Trophoblast cell (in vitro differentiated cells and primary cell): ENCODE measurements around the gene YY1AP1.
A peak's percentile ranks its signal among the peaks of the same experiment; 100 is the strongest.

Experiments
- DNase-seq, 2 donors: peaks; one replicate each; pipeline ENCODE4 v3.0.0-alpha.2; 2016
- H2AFZ ChIP-seq: 2 replicates; pipeline ENCODE4 v1.6.1; 2013; ENCODE audit warnings: low read length, moderate library complexity, mild to moderate bottlenecking; ENCODE audit not compliant: insufficient read depth, poor library complexity
- H2AK5ac ChIP-seq: 2 replicates; pipeline ENCODE4 v1.6.1; 2013; ENCODE audit warnings: mild to moderate bottlenecking, low read length
- H2BK120ac ChIP-seq: 2 replicates; pipeline ENCODE4 v1.6.1; 2013; ENCODE audit warnings: low read length, mild to moderate bottlenecking, moderate library complexity; ENCODE audit not compliant: insufficient read depth, poor library complexity
- H2BK12ac ChIP-seq: 2 replicates; pipeline ENCODE4 v1.6.1; 2013; ENCODE audit warnings: mild to moderate bottlenecking, low read length, moderate library complexity
- H2BK5ac ChIP-seq: 2 replicates; pipeline ENCODE4 v1.6.1; 2013; ENCODE audit warnings: low read length, low read depth, moderate library complexity, mild to moderate bottlenecking; ENCODE audit not compliant: poor library complexity
- H3K14ac ChIP-seq: 2 replicates; pipeline ENCODE4 v1.6.1; 2013; ENCODE audit warnings: mild to moderate bottlenecking, low read length
- H3K18ac ChIP-seq: 2 replicates; pipeline ENCODE4 v1.6.1; 2013; ENCODE audit warnings: mild to moderate bottlenecking, low read length
- H3K23ac ChIP-seq: 2 replicates; pipeline ENCODE4 v1.6.1; 2013; ENCODE audit warnings: low read length
- H3K27ac ChIP-seq: 2 replicates; pipeline ENCODE4 v1.5.1; 2013; ENCODE audit warnings: low read depth, mild to moderate bottlenecking, inconsistent platforms, low read length, moderate library complexity
- H3K27me3 ChIP-seq: 2 replicates; pipeline ENCODE4 v1.6.1; 2013; ENCODE audit warnings: inconsistent platforms, mild to moderate bottlenecking, low read length, moderate library complexity; ENCODE audit not compliant: insufficient read depth
- H3K36me3 ChIP-seq, 2 experiments: 1 replicate in 1 of 2; 2 replicates in 1 of 2; pipeline ENCODE4 v1.6.1; 2013; ENCODE audit warnings: low read length in 2 of 2, mild to moderate bottlenecking in 2 of 2, moderate library complexity in 1 of 2; ENCODE audit not compliant: insufficient read depth in 2 of 2, control insufficient read depth in 1 of 2
- H3K4ac ChIP-seq: 2 replicates; pipeline ENCODE4 v1.6.1; 2013; ENCODE audit warnings: low read depth, mild to moderate bottlenecking, low read length, moderate library complexity
- H3K4me1 ChIP-seq, 2 experiments: 1 replicate in 1 of 2; 2 replicates in 1 of 2; pipeline ENCODE4 v1.6.1; 2013; ENCODE audit warnings: low read length in 2 of 2, mild to moderate bottlenecking in 2 of 2, moderate library complexity in 1 of 2; ENCODE audit not compliant: insufficient read depth in 2 of 2, control insufficient read depth in 1 of 2
- H3K4me2 ChIP-seq: 2 replicates; pipeline ENCODE4 v1.6.1; 2013; ENCODE audit warnings: inconsistent platforms, mild to moderate bottlenecking, low read length, moderate library complexity
- H3K4me3 ChIP-seq: 2 replicates; pipeline ENCODE4 v1.5.1; 2013; ENCODE audit warnings: mild to moderate bottlenecking, low read depth, low read length, inconsistent platforms
- H3K79me1 ChIP-seq: one replicate; pipeline ENCODE4 v1.6.1; 2013; ENCODE audit warnings: low read length
- H3K79me2 ChIP-seq: 2 replicates; pipeline ENCODE4 v1.6.1; 2013; ENCODE audit warnings: low read length, mild to moderate bottlenecking; ENCODE audit not compliant: control insufficient read depth, insufficient read depth, poor library complexity
- H3K9ac ChIP-seq: 2 replicates; pipeline ENCODE4 v1.6.1; 2013; ENCODE audit warnings: mild to moderate bottlenecking, low read length
- H3K9me3 ChIP-seq: 2 replicates; pipeline ENCODE4 v1.6.1; 2013; ENCODE audit warnings: low read depth, mild to moderate bottlenecking, control low read depth, inconsistent platforms, low read length; ENCODE audit not compliant: insufficient read depth
- H4K12ac ChIP-seq: 2 replicates; pipeline ENCODE4 v1.6.1; 2013; ENCODE audit warnings: low read depth, mild to moderate bottlenecking, low read length, moderate library complexity
- H4K8ac ChIP-seq: 2 replicates; pipeline ENCODE4 v1.6.1; 2013; ENCODE audit warnings: low read depth, mild to moderate bottlenecking, low read length, moderate library complexity
- H4K91ac ChIP-seq: one replicate; pipeline ENCODE4 v1.6.1; 2013; ENCODE audit warnings: low read depth, mild to moderate bottlenecking, low read length, moderate library complexity
- WGBS: extraction: QIAGEN DNeasy Blood & Tissue Kit; methylation state at CpG from one replicate; pipeline ENCODE4 v1.1.7; 2013; ENCODE audit warnings: missing lambda C conversion rate; ENCODE audit not compliant: insufficient read length, insufficient coverage; ENCODE audit errors: extremely low coverage; 5-methylcytosine and 5-hydroxymethylcytosine counted together

The YY1AP1 gene

GRCh38 chr1:155652951-155653350 is 35.6 kb downstream of the YY1AP1 start:
- Histone ChIP-seq H3K14ac (no peak overlapping the region), H3K36me3 (no peaks in the 10 kb centered on the region), H3K4ac (no peak overlapping the region), H3K4me3 (no peak overlapping the region), H4K8ac (no peak overlapping the region), H2BK12ac (no peak overlapping the region), H2AK5ac (no peak overlapping the region), H3K9ac (no peak overlapping the region), H2BK5ac (no peak overlapping the region), H3K79me1 (peaks cover 2% of the 10 kb centered on the region), H3K27ac (no peak overlapping the region), H3K79me2 (no peaks in the 10 kb centered on the region), H3K4me2 (no peak overlapping the region), H3K4me1 (peaks cover 2% of the 10 kb centered on the region in 2 experiments), H4K12ac (no peak overlapping the region), H3K23ac (no peak overlapping the region), H3K9me3 (peaks cover 1% of the 10 kb centered on the region), H3K27me3 (no peaks in the 10 kb centered on the region), H4K91ac (no peak overlapping the region), H2AFZ (no peak overlapping the region), H3K18ac (no peak overlapping the region), H2BK120ac (no peak overlapping the region)
- peak; percentile 73 to 87 for DNase-seq
- no CpG with 5 or more reads among the region's 3 CpGs for WGBS

DNA sequence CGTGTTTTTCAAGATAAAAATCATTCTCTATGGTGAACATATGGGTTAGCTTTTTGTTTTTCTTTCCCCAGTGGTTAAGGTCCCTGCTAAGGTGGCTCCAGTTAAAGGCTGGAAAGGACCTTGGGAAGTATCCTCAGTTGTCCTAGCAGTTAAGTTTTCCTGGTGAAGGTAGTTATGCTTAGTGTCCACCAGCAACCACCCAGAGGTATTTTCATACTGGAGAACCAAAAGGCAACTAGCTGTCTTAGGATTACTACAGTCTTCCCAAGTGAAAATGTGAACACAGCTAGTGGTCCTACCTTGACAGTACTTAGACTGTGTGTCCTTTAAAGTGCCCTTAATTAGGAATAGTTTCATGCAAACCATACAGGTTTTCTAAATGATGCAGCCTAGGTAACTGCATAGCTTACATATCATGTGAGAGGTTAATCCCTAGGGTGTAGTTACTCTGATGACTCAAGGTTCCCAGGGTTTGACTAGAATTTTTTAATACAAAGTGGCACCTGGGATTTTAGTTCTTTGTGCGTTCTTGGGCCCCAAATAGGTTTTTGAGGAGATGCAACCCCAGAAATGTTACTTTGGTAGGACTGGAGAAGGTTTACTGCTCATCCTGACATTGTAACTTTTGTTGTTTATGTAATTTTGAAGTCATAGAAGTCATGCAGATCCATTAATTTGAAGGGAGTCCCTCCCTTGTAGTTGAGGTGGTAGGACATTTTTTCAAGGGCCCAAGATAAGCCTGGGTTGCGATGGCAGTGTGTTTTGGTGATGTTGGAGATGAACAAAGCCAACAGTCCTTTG is 36.5 kb downstream of the YY1AP1 start:
- no peak overlapping the region for H3K23ac ChIP-seq
- no peak overlapping the region for H3K4ac ChIP-seq
- DNase-seq, result peak; percentile 35 to 90
- peak overlapping the region; percentile 15 for H2BK120ac ChIP-seq
- no peak overlapping the region for H2AK5ac ChIP-seq
- peaks cover 2% of the 10 kb centered on the region in 2 experiments for H3K4me1 ChIP-seq
- H3K4me3 ChIP-seq, result no peak overlapping the region
- H3K18ac ChIP-seq, result no peak overlapping the region
- H3K4me2 ChIP-seq, result no peak overlapping the region
- no peak overlapping the region for H4K12ac ChIP-seq
- peak overlapping the region; percentile 40 for H3K27ac ChIP-seq
- H3K9me3 ChIP-seq, result peaks cover 1% of the 10 kb centered on the region
- H2BK12ac ChIP-seq, result no peak overlapping the region
- no peak overlapping the region for H4K91ac ChIP-seq
- H3K79me1 ChIP-seq, result peaks cover 2% of the 10 kb centered on the region
- no peak overlapping the region for H3K14ac ChIP-seq
- no peak overlapping the region for H4K8ac ChIP-seq
- no peak overlapping the region for H2BK5ac ChIP-seq
- no peaks in the 10 kb centered on the region for H3K79me2 ChIP-seq
- no peaks in the 10 kb centered on the region for H3K27me3 ChIP-seq
- no peaks in the 10 kb centered on the region for H3K36me3 ChIP-seq
- H2AFZ ChIP-seq, result no peak overlapping the region
- WGBS, result no CpG with 5 or more reads among the region's 3 CpGs
- no peak overlapping the region for H3K9ac ChIP-seq

DNA sequence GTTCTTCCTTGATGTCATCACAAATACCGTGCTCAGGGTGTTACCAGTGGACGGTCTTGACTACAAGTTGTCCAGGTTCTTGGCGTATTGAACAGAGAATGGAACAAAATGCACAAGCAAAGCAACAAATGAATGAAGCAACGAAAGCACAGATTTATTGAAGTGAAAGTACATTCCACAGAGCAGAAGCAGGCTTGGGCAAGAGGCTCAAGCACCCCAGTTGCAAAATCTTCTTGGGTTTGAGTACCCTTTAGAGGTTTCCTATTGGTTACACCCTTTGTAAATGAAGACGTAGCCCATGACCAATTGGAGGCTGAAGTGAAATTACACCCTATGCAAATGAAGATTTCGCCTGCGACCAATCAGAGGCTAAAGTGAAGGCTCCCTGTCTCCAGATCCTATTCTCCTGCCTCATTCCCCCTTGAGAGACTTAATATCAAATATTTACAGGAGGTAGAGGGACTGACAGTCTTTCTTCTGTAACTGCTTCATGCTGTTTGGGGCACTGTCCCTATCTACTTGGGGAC is 38.3 kb downstream of the YY1AP1 start:
- no peak overlapping the region for H3K27ac ChIP-seq
- H2BK5ac ChIP-seq, result no peak overlapping the region
- no peak overlapping the region for H3K4ac ChIP-seq
- H3K36me3 ChIP-seq, result no peaks in the 10 kb centered on the region
- no peak overlapping the region for H2AFZ ChIP-seq
- peaks cover 2% of the 10 kb centered on the region for H3K79me1 ChIP-seq
- no peak overlapping the region for H4K12ac ChIP-seq
- H3K4me2 ChIP-seq, result no peak overlapping the region
- whole genome bisulfite sequencing, result no CpG with 5 or more reads among the region's 7 CpGs
- H3K4me1 ChIP-seq, result peaks cover 2% of the 10 kb centered on the region in 2 experiments
- no peak overlapping the region for H4K91ac ChIP-seq
- no peak overlapping the region for H3K9ac ChIP-seq
- no peaks in the 10 kb centered on the region for H3K79me2 ChIP-seq
- no peak overlapping the region for H4K8ac ChIP-seq
- H2BK120ac ChIP-seq, result no peak overlapping the region
- H3K9me3 ChIP-seq, result peaks cover 1% of the 10 kb centered on the region
- no peak overlapping the region for H3K4me3 ChIP-seq
- no peak overlapping the region for H3K14ac ChIP-seq
- no peaks in the 10 kb centered on the region for H3K27me3 ChIP-seq
- no peak overlapping the region for H3K18ac ChIP-seq
- H2BK12ac ChIP-seq, result no peak overlapping the region
- H3K23ac ChIP-seq, result no peak overlapping the region
- DNase-seq, result peak in 1 of 2 donors; percentile 55
- no peak overlapping the region for H2AK5ac ChIP-seq

DNA sequence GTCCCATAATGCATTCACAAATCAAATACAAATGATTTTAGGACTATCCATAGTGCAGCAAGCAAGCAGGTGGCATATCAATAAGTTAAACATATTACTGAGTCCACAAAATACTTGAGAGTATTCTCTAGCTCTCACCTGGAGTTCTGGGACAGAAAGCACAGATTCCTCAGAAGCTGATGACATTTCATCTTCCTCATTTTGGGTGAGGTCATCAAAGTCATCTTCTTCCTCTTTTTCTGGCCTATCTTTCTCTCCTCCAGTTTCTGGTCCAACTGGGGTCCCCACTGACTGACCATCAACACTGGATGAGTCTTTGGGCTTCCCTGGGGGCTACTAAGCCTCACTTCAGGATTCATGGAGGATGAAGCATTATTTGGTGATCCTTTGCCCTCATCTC is 38.9 kb downstream of the YY1AP1 start:
- H2BK12ac ChIP-seq, result no peak overlapping the region
- no peaks in the 10 kb centered on the region for H3K27me3 ChIP-seq
- no peak overlapping the region for H2BK5ac ChIP-seq
- no peak overlapping the region for H3K4me3 ChIP-seq
- no peak overlapping the region for H4K12ac ChIP-seq
- no peak overlapping the region for H3K9ac ChIP-seq
- peak in 1 of 2 donors; percentile 27 for DNase-seq
- H2AFZ ChIP-seq, result no peak overlapping the region
- H3K79me2 ChIP-seq, result no peaks in the 10 kb centered on the region
- H3K79me1 ChIP-seq, result peaks cover 2% of the 10 kb centered on the region
- H3K4me2 ChIP-seq, result no peak overlapping the region
- no peak overlapping the region for H4K91ac ChIP-seq
- H3K4me1 ChIP-seq, result peaks cover 2% of the 10 kb centered on the region in 2 experiments
- H3K36me3 ChIP-seq, result no peaks in the 10 kb centered on the region
- H3K9me3 ChIP-seq, result peaks cover 1% of the 10 kb centered on the region
- H2AK5ac ChIP-seq, result no peak overlapping the region
- H4K8ac ChIP-seq, result no peak overlapping the region
- no peak overlapping the region for H3K14ac ChIP-seq
- H2BK120ac ChIP-seq, result no peak overlapping the region
- no peak overlapping the region for H3K18ac ChIP-seq
- H3K23ac ChIP-seq, result no peak overlapping the region
- H3K4ac ChIP-seq, result no peak overlapping the region
- no peak overlapping the region for H3K27ac ChIP-seq
